A549 (cell line): ENCODE data around the gene NUMB. TPM values are rescaled to one million over a fixed set of nuclear protein-coding genes. Genes with fewer than 3 reads are reported as not detected.

ENCODE experiments used
- ATAC-seq, 2 experiments: fragments of 200-7000 bp in 1 of 2; fragments of >200 bp in 1 of 2; cut with Nextera tagmentation in 1 of 2; cut with Tn5 transposase in 1 of 2; 3 replicates each; pipeline versions ENCODE4 v1.8.0 to v1.9.1; 2018 to 2020; ENCODE audit warnings: mild to moderate bottlenecking in 1 of 2, moderate library complexity in 1 of 2
- CTCF ChIA-PET: fragments of 300-600 bp; sonication (Branson Sonifier 250); formaldehyde crosslinking; extraction: SDS; loops from one replicate; lab custom pipeline; 2021; ENCODE audit warnings: antibody characterized with exemption, inconsistent platforms; lab: Yijun Ruan, JAX
- POLR2A ChIA-PET: fragments of 350-600 bp; formaldehyde crosslinking; extraction: SDS; loops from one replicate; lab custom pipeline; 2021; ENCODE audit warnings: antibody characterized with exemption, inconsistent platforms; lab: Yijun Ruan, JAX
- DNase-seq, 2 experiments: peaks; one replicate each; pipeline versions ENCODE4 v3.0.0 to v3.0.0-alpha.2; 2011 to 2016; ENCODE audit warnings: low read depth in 1 of 2, low spot score in 1 of 2
- FAIRE-seq: peaks from 2 replicates; lab custom pipeline; 2011; peaks lifted over from hg19 to GRCh38; lab: Jason Lieb, UNC
- H3K27ac ChIP-seq, 2 experiments: fragments of >200 bp; sonication (Bioruptor Twin); formaldehyde crosslinking; 3 replicates each; pipeline ENCODE4 v1.5.1; 2016 to 2017
- H3K4me1 ChIP-seq: fragments of >200 bp; sonication (Bioruptor Twin); formaldehyde crosslinking; 3 replicates; pipeline ENCODE4 v1.6.1; 2016
- H3K4me2 ChIP-seq: fragments of >200 bp; sonication (Bioruptor Twin); formaldehyde crosslinking; 3 replicates; pipeline ENCODE4 v1.6.1; 2016
- H3K4me3 ChIP-seq: fragments of >200 bp; sonication (Bioruptor Twin); formaldehyde crosslinking; 3 replicates; pipeline ENCODE4 v1.5.1; 2016
- H3K9me3 ChIP-seq: fragments of >200 bp; sonication (Bioruptor Twin); formaldehyde crosslinking; 3 replicates; pipeline ENCODE4 v1.6.1; 2016
- ATOH8 ChIP-seq: fragments of 250-450 bp; sonication (Bioruptor Pico); IDR thresholded peaks from 2 replicates; pipeline ENCODE4 v1.5.0; 2020; ENCODE audit warnings: low read depth, mild to moderate bottlenecking, moderate library complexity
- BHLHE40 ChIP-seq: IDR thresholded peaks from 2 replicates; pipeline ENCODE4 v1.6.1; 2012; ENCODE audit warnings: low read depth, low read length, inconsistent platforms
- CEBPB ChIP-seq, 2 experiments: fragments of >200 bp in 1 of 2; sonication (Bioruptor Twin) in 1 of 2; formaldehyde crosslinking in 1 of 2; IDR thresholded peaks; 2 replicates each; pipeline ENCODE4 v1.6.1; 2012 to 2016
- CHD2 ChIP-seq: fragments of 150-350 bp; IDR thresholded peaks from 2 replicates; pipeline ENCODE4 v1.6.1; 2014; ENCODE audit warnings: low read length; ENCODE audit not compliant: partially characterized antibody
- E2F6 ChIP-seq: IDR thresholded peaks from 2 replicates; pipeline ENCODE4 v1.6.1; 2012; ENCODE audit warnings: low read depth, borderline replicate concordance
- EHMT2 ChIP-seq: fragments of 200-600 bp; sonication (generic); IDR thresholded peaks from 2 replicates; pipeline ENCODE4 v1.6.1; 2016; ENCODE audit warnings: antibody characterized with exemption, low read depth, mild to moderate bottlenecking, moderate library complexity
- ELK1 ChIP-seq: fragments of 150-350 bp; IDR thresholded peaks from 2 replicates; pipeline ENCODE4 v1.6.1; 2014; ENCODE audit warnings: low read depth, mild to moderate bottlenecking, low read length
- FOSB ChIP-seq: fragments of 250-450 bp; sonication (Bioruptor Pico); IDR thresholded peaks from 2 replicates; pipeline ENCODE4 v1.5.0; 2020; ENCODE audit warnings: mild to moderate bottlenecking, moderate library complexity
- FOSL2 ChIP-seq, 2 experiments: fragments of 450-650 bp in 1 of 2; fragments of >200 bp in 1 of 2; sonication (Bioruptor Twin) in 1 of 2; formaldehyde crosslinking; IDR thresholded peaks; 2 replicates each; pipeline versions ENCODE4 v1.5.0 to v1.6.1; 2016 to 2020; ENCODE audit warnings: mild to moderate bottlenecking in 1 of 2, moderate library complexity in 1 of 2
- HDAC2 ChIP-seq: fragments of 200-600 bp; sonication (generic); IDR thresholded peaks from 2 replicates; pipeline ENCODE4 v1.6.1; 2016
- HOXA7 ChIP-seq: fragments of 250-450 bp; sonication (Bioruptor Pico); IDR thresholded peaks from 2 replicates; pipeline ENCODE4 v1.5.0; 2020; ENCODE audit warnings: mild to moderate bottlenecking, moderate library complexity
- HOXB5 ChIP-seq: fragments of 250-450 bp; sonication (Bioruptor Pico); IDR thresholded peaks from 2 replicates; pipeline ENCODE4 v1.5.0; 2020; ENCODE audit warnings: mild to moderate bottlenecking, moderate library complexity
- JUN ChIP-seq, 2 experiments: fragments of >200 bp; sonication (Bioruptor Twin); formaldehyde crosslinking; IDR thresholded peaks; 2 replicates in 1 of 2; 3 replicates in 1 of 2; pipeline ENCODE4 v1.6.1; 2016 to 2017
- MAX ChIP-seq: IDR thresholded peaks from 2 replicates; pipeline ENCODE4 v1.6.1; 2012
- MAZ ChIP-seq: fragments of 150-350 bp; IDR thresholded peaks from 2 replicates; pipeline ENCODE4 v1.6.1; 2014; ENCODE audit warnings: antibody characterized with exemption, low read depth, low read length, borderline replicate concordance
- MYC ChIP-seq: IDR thresholded peaks from 2 replicates; pipeline ENCODE4 v1.6.1; 2012; ENCODE audit warnings: mild to moderate bottlenecking, inconsistent platforms, low read length, improper control_type of control experiment, borderline replicate concordance
- NFE2L2 ChIP-seq: fragments of 150-350 bp; conservative IDR thresholded peaks from 2 replicates; pipeline ENCODE4 v1.6.1; 2014; ENCODE audit warnings: low read length
- NR3C1 ChIP-seq: fragments of >200 bp; sonication (Bioruptor Twin); formaldehyde crosslinking; IDR thresholded peaks from 3 replicates; pipeline ENCODE4 v1.6.1; 2017
- PHF8 ChIP-seq: fragments of 200-600 bp; sonication (generic); IDR thresholded peaks from 2 replicates; pipeline ENCODE4 v1.6.1; 2016; ENCODE audit warnings: low read depth, mild to moderate bottlenecking, antibody characterized with exemption, moderate library complexity, borderline replicate concordance
- POLR2AphosphoS2 ChIP-seq: conservative IDR thresholded peaks from 2 replicates; pipeline ENCODE4 v1.6.1; 2012; ENCODE audit warnings: low read length, improper control_type of control experiment, inconsistent platforms
- RAD21 ChIP-seq, 2 experiments: fragments of >200 bp in 1 of 2; sonication (Bioruptor Twin) in 1 of 2; formaldehyde crosslinking in 1 of 2; IDR thresholded peaks in 1 of 2; conservative IDR thresholded peaks in 1 of 2; 2 replicates in 1 of 2; 3 replicates in 1 of 2; pipeline ENCODE4 v1.6.1; 2012 to 2018; ENCODE audit warnings: inconsistent platforms in 1 of 2
- RCOR1 ChIP-seq: fragments of 150-350 bp; IDR thresholded peaks from 2 replicates; pipeline ENCODE4 v1.6.1; 2014; ENCODE audit warnings: antibody characterized with exemption, low read length, low read depth
- RNF2 ChIP-seq: fragments of 200-600 bp; sonication (generic); IDR thresholded peaks from 2 replicates; pipeline ENCODE4 v1.6.1; 2016; ENCODE audit warnings: low read depth, mild to moderate bottlenecking, antibody characterized with exemption, moderate library complexity, borderline replicate concordance
- SREBF2 ChIP-seq: fragments of 450-650 bp; IDR thresholded peaks from 2 replicates; pipeline ENCODE4 v1.6.1; 2014; ENCODE audit warnings: mild to moderate bottlenecking, moderate library complexity
- USF2 ChIP-seq: fragments of 450-650 bp; IDR thresholded peaks from 2 replicates; pipeline ENCODE4 v1.6.1; 2014; ENCODE audit warnings: antibody characterized with exemption
- ZC3H11A ChIP-seq: fragments of 450-650 bp; IDR thresholded peaks from 2 replicates; pipeline ENCODE4 v1.6.1; 2014; ENCODE audit warnings: antibody characterized with exemption, mild to moderate bottlenecking
- WGBS: methylation state at CpG from one replicate; pipeline ENCODE4 v1.1.6; 2017; ENCODE audit errors: missing lambda C conversion rate; 5-methylcytosine and 5-hydroxymethylcytosine counted together
- polyA plus RNA-seq, 4 experiments: library from polyadenylated mRNA; depleted of rRNA in 3 of 4; stranded (reverse); fragments of >200 nt; fragmentation: RNase III in 1 of 4; extraction: RNeasy Plus Mini Kit Qiagen cat#74134 plus additional on column Dnase treatment in 1 of 4; gene quantifications; 2 replicates in 3 of 4; 3 replicates in 1 of 4; pipeline ENCODE4 v1.2.3, GENCODE V29; 2011 to 2017

Gene NUMB
- polyA plus RNA-seq, 2 of the 4 experiments (the other 2 are of a cell fraction), result 40.8 to 151 TPM

- Histone ChIP-seq H3K4me1 (no peaks in the 10 kb centered on the region), H3K4me2 (no peak overlapping the region), H3K27ac (no peak overlapping the region), H3K9me3 (no peaks in the 10 kb centered on the region), H3K4me3 (no peak overlapping the region)
- FAIRE-seq (no peak), DNase-seq (no peak), ATAC-seq (no peak)
- ChIA-PET POLR2A (no interaction called here), CTCF (interaction anchor here (1.2 kb wide), 1 partner anchor 226 kb away, joined by 6 read pairs; no protein-coding TSS in a partner anchor)
- WGBS, result 94% methylated on average over 49 of the region's 64 CpGs
- TF ChIP-seq RAD21 (conservative IDR thresholded peaks at IDR 0.05 in 1 of 2, IDR thresholded peaks at IDR 0.05 in 1 of 2), result no peak
- no peak for TF ChIP-seq FOSB
- no peak for TF ChIP-seq ZC3H11A
- no peak for TF ChIP-seq HDAC2
- TF ChIP-seq PHF8, result no peak
- TF ChIP-seq MAX, result no peak
- no peak for TF ChIP-seq SREBF2
- no peak for TF ChIP-seq CEBPB (IDR thresholded peaks at IDR 0.05)
- no peak for TF ChIP-seq NFE2L2
- no peak for TF ChIP-seq RCOR1
- no peak for TF ChIP-seq MYC
- TF ChIP-seq CHD2, result no peak
- no peak for TF ChIP-seq MAZ
- TF ChIP-seq HOXB5 (CRISPR knock-in tag), result no peak
- no peak for TF ChIP-seq FOSL2 (IDR thresholded peaks at IDR 0.05)
- TF ChIP-seq FOSL2 (CRISPR knock-in tag; IDR thresholded peaks at IDR 0.05), result no peak
- no peak for TF ChIP-seq EHMT2
Observed at GRCh38 chr14:73245480-73246325, 212.6 kb downstream of the NUMB start.

GRCh38 chr14:73244541-73245290, 213.6 kb downstream of the NUMB start:
- Histone ChIP-seq H3K27ac (no peak overlapping the region), H3K9me3 (no peaks in the 10 kb centered on the region), H3K4me1 (no peaks in the 10 kb centered on the region), H3K4me2 (no peak overlapping the region), H3K4me3 (no peak overlapping the region)
- ATAC-seq, result no peak
- no peak for FAIRE-seq
- 90% methylated on average over 14 of the region's 14 CpGs for WGBS
- ChIA-PET POLR2A (no interaction called here), CTCF (interaction anchor here (0.6 to 5.3 kb wide), 3 partner anchors 13 to 227 kb away, joined by 3 to 26 read pairs (median 6); no protein-coding TSS in a partner anchor)
- DNase-seq, result no peak
- TF ChIP-seq USF2 (no peak), JUN (IDR thresholded peaks at IDR 0.05) (no peak), MYC (no peak), RNF2 (no peak), HOXA7 (CRISPR knock-in tag) (no peak)

GRCh38 chr14:73243748-73244147, 214.6 kb downstream of the NUMB start:
- no peak for FAIRE-seq
- peaks cover 4% of the 10 kb centered on the region for H3K4me1 ChIP-seq
- H3K4me2 ChIP-seq, result no peak overlapping the region
- H3K9me3 ChIP-seq, result no peaks in the 10 kb centered on the region
- ATAC-seq, result no peak
- WGBS, result 88% methylated on average over 2 of the region's 2 CpGs
- TF ChIP-seq POLR2AphosphoS2, result no peak
- no peak for TF ChIP-seq BHLHE40
- no peak for TF ChIP-seq ELK1
- TF ChIP-seq RNF2, result no peak
- no peak for TF ChIP-seq HOXB5 (CRISPR knock-in tag)
- no peak for TF ChIP-seq ATOH8 (CRISPR knock-in tag)
- TF ChIP-seq NR3C1, result no peak
- no peak for TF ChIP-seq E2F6
- TF ChIP-seq, all 56 proteins: peak for 0
- CTCF ChIA-PET, result interaction anchor here (5.3 kb wide), 1 partner anchor 12 kb away, joined by 26 read pairs; no protein-coding TSS in a partner anchor
- DNase-seq, result no peak
- Histone ChIP-seq H3K4me3 (no peak overlapping the region), H3K27ac (no peak overlapping the region)
- POLR2A ChIA-PET, result no interaction called here
